Left renal cortex interstitium (tissue), 4 donors: Measurements from ENCODE around the gene SMC4. TPM values are rescaled to one million over a fixed set of nuclear protein-coding genes. Genes with fewer than 3 reads are reported as not detected.
A peak's percentile ranks its signal among the peaks of the same experiment; 100 is the strongest.

Experiments used
- DNase-seq, 4 donors: peaks; one replicate each; pipeline ENCODE4 v3.0.0-alpha.2; 2013; ENCODE audit warnings: low read depth in 4 of 4, low spot score in 2 of 4, missing footprints in 1 of 4
- polyA plus RNA-seq, 4 donors: library from polyadenylated mRNA; unstranded; fragments of 120-200 nt; gene quantifications; one replicate each; pipeline ENCODE4 v1.2.1, GENCODE V29; 2013; ENCODE audit not compliant: insufficient read length in 4 of 4

Gene SMC4
- polyA plus RNA-seq, 4 donors: 91.4 to 130 (median 98.5) TPM

DNA sequence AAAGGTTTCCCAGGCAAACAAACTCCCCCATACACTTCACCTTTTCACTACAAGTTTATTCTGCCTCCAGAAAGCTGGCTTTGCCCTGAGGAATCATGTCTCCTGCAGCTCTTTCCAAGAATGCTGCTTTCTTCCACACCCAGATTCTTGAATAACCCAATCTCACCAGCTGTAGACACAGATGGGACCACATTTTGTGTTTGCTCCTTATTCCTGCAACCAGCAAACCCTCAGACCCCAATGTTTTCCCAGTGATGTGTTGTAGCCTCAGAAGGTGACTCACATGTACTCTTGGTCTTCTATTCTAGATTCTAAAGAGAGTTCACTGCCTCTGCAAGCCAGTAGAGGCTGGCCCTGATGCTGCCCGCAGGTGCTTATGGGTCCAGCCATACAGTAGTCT is 73.8 kb downstream of the SMC4 start:
- no peak for DNase-seq

GRCh38 chr3:160473978-160474377 is 74.5 kb downstream of the SMC4 start:
- no peak for DNase-seq

DNA sequence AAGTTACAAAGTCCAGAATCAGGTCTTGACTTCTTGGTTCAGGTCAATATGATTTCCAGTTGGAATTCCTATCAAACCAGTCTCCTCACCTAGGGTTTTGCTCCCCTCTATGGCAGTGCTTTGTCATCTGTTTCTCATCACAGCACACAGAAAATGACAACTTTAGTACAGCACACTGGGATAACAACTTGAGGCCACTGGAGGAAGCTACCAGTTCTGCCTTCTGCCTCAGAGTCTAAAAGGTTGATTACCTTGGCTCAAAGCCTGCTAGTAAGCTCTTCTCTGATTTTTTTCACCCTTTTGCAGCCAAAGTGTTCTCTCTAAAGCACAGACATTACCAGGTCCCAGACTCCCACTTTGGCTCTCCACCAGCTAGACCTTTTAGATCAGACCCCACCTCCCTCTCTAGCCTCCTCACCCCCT is 75.0 kb downstream of the SMC4 start:
- peak in 1 of 4 donors; percentile 15 for DNase-seq

GRCh38 chr3:160475153-160475552 is 75.7 kb downstream of the SMC4 start:
- DNase-seq: no peak

GRCh38 chr3:160475884-160476283 is 76.4 kb downstream of the SMC4 start:
- no peak for DNase-seq

GRCh38 chr3:160477750-160478149 is 78.3 kb downstream of the SMC4 start:
- no peak for DNase-seq

GRCh38 chr3:160478338-160478737 is 78.9 kb downstream of the SMC4 start:
- no peak for DNase-seq

DNA sequence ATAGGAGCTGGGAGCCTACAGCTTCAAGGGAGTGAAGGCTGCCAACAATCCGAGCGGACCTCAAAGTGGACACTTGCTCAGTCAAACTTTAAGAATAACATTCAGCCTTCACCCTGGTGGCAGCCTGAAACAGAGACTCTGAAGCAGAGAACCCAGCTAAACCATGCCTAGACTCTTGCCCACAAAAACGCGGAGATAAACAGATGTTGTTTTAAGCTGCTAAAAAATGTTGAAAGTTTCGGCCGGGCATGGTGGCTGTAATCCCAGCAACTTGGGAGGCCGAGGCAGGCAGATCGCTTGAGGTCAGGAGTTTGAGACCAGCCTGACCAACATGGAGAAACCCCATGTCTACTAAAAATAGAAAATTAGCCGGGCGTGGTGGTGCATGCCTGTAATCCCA is 79.9 kb downstream of the SMC4 start:
- DNase-seq: no peak

DNA sequence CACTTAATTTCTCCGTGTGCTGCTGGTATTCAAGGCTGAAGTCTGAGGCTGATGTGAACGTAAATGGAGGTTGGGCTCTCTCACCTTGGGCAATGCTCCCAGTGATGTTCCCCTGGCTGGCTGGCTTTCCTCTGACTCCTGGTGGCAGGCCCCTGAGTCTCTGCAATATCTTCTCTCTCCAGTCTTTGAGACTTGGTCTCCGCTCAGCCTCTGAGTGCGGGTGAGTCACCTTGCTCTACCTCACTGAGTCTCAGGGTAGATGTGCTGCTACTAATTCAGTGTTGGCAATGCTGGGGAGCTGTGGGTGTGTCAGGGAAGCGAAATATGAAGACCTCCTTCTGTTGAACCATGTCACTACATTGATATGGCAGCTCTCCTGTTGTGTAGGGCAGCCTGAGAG is 81.5 kb downstream of the SMC4 start:
- DNase-seq: no peak

DNA sequence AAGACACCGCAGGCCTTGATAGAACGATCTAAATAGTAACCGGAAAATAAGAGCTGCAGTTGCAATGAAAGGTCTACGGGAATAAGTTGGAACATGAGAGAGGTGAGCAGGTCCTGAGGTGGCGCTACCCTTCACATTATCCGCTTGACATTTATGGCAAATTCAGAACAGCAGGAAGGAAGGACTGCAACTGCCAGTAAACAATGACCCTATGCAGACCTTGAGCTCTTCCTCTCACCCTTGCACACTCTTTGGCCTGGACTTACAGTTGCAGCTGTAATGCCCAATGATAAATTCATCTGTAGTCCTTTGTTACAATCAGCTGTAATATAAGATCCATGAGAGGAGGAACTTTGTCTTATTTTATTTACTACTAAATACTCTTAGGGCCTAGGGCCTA is 82.4 kb downstream of the SMC4 start:
- no peak for DNase-seq

GRCh38 chr3:160482796-160483195 is 83.3 kb downstream of the SMC4 start:
- DNase-seq: no peak

Other genes with a start within 250 kb of the SMC4 start
- under 1 TPM; 0.27 to 0.62 (median 0.36) TPM for gene C3orf80, start 174.2 kb upstream of the SMC4 start, polyA plus RNA-seq
- gene IFT80, start 425 bp upstream of the SMC4 start, polyA plus RNA-seq: 10 to 100 TPM; 49.4 to 73.4 (median 58.2) TPM
- gene TRIM59, start 50.1 kb downstream of the SMC4 start, polyA plus RNA-seq: 10 to 100 TPM; 13.5 to 22.8 (median 16.6) TPM
- gene KPNA4, start 165.9 kb downstream of the SMC4 start, polyA plus RNA-seq: 10 to 100 TPM; 69.1 to 84.1 (median 72.8) TPM